COLO668 (cell line): ENCODE data around the gene TIMP2.
"Not testable (repeated sequence)": the region's sequence is repeated elsewhere in the genome, so short reads cannot be mapped to it uniquely, and the experiment has no call there.

Experiments
- DNase-seq: peaks from one replicate; lab custom pipeline; 2025; ENCODE audit not compliant: unreplicated experiment; lab: John Stamatoyannopoulos, UW

The TIMP2 gene

GRCh38 chr17:78925234-78925633, at the start of gene TIMP2:
Gene TIMP2 (minus strand): TSS chr17:78925387. CDS start chr17:78925088, 299 bp downstream.
- peak; percentile 47 for DNase-seq

GRCh38 chr17:78973792-78974520, 48.8 kb upstream of the TIMP2 start:
- DNase-seq = no peak

GRCh38 chr17:78973196-78973595, 48.0 kb upstream of the TIMP2 start:
- DNase-seq = no peak

DNA sequence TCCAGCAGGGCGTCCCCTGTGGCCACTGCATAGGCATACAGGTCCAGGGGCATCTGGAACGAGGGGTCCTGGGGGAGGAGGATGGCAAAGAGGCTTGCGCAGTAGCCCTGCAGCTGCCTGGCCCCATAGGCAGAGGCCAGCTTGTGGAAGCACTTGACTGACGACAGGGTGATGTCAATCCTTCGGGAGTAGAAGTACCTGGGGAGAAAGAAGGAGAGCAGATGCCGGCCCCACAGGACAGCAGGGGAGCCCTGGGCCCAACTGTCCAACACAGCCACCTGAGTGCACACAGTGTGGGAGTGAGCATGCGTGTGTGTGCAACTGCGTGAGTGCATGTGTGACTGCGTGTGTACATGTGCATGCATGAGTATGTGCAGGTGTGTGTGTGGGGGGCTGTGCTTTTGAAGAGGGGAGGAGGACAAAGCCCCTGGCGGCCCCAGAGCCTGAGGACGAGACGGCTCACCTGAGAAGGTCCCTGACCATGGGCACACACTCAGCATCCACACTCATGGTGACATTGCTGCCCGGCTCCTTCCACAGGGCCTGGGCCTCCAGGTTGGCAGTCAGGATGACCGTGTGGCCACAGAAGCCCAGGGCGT, 47.4 kb upstream of the TIMP2 start:
- DNase-seq = no peak

GRCh38 chr17:78971756-78972506, 46.7 kb upstream of the TIMP2 start:
- no peak for DNase-seq

DNA sequence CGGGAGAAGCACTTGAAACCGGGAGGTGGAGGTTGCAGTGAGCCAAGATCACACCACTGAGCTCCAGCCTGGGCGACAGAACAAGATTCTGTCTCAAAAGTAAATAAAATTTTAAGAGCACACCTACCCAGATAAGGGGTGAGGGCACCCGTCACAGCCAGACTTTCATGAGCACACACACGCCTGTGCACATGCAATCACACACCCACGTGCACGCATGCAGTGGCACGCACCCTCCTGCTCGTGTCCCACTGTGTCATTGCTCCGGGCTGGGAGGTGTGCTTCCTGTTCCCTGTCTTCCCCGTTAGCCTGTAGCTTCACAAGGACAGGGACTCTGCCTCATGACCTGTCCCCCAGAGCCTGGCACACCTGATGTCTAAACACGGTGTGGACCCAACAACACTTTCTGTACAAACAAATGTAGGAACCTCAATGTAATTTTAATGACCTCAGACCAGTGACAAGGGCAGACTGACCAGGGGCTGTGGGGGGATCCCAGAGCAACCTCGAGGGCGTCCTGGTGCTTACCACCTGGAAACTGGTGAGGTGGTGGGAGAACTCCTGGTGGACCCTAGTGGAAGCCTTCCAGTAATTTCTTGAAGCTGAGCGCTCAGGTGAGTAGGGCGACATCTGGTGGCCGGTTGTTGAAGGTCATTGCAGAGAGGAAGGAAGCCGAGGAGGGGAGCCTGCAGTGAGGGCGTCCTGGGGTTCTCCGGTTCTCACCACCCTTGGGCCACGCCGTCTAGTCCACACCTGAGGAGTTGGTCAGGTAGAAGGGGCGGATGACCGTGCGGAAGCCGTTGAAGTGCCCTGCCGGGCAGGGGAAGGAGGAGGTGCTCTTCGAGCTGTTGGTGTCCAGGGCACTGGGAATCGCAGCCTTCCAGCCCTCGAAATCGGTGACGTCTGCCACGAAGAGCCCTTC, 45.9 kb upstream of the TIMP2 start:
- DNase-seq = peak; percentile 64

- DNase-seq = no peak
Observed at GRCh38 chr17:78969865-78970264, 44.7 kb upstream of the TIMP2 start.

- no peak for DNase-seq
Observed at GRCh38 chr17:78967782-78968362, 42.7 kb upstream of the TIMP2 start.

GRCh38 chr17:78966910-78967600, 41.9 kb upstream of the TIMP2 start:
- no peak for DNase-seq

DNA sequence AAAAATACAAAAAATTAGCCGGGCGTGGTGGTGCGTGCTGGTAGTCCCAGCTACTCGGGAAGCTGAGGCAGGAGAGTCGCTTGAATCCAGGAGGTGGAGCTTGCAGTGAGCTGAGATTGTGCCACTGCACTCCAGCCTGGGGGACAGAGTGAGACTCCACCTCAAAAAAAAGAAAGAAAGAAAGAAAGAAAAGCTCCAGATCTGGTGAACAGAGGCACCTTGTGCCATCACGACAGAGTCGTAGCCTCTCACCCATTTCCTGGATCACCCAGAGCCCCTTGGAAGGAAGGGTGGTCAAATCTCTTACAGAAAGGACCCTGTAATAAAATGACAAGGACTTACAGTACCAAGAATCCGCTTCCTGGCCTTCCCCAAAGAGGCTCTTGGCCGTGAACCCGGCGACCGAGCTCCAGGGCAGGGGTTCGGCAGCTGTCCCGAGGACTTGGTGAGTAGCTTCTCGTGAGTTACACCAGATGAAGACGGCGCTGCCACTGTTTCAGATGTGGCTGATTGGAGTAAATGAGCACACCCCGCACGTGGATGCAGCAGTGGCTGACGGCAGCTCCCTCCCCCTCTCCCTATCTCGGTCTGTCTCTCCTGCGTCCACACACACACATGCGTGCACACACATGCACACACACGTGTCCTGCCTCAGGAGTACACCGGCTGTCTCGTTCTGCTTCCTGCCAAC, 41.1 kb upstream of the TIMP2 start:
- no peak for DNase-seq

DNA sequence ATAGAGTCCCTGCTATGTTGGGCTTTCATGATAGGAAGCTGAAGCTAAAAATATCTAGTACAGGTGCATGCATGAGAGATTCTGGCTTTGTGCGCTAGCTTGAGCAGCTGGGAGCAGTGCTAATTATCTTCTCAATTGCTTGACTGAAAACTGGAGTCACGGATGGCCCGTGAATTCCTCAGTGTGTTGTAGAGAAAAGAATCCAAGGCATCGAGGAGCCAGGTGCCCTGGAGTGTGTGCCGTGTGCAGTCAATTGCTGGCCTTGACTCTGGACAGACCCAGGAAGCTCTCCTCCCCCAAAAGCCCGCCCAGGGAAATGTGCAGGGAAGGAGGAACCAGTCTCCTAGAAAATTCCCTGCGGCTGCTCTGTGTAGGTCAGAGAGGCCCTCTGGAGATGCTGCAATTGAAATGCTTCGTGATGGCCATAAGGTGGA, 40.3 kb upstream of the TIMP2 start:
- peak; percentile 18 for DNase-seq

GRCh38 chr17:78963378-78963777, 38.2 kb upstream of the TIMP2 start:
- DNase-seq = no peak

- not testable (repeated sequence) for DNase-seq
Observed at GRCh38 chr17:78962984-78963348, 37.8 kb upstream of the TIMP2 start.

GRCh38 chr17:78962345-78962983, 37.3 kb upstream of the TIMP2 start:
- DNase-seq = no peak

DNA sequence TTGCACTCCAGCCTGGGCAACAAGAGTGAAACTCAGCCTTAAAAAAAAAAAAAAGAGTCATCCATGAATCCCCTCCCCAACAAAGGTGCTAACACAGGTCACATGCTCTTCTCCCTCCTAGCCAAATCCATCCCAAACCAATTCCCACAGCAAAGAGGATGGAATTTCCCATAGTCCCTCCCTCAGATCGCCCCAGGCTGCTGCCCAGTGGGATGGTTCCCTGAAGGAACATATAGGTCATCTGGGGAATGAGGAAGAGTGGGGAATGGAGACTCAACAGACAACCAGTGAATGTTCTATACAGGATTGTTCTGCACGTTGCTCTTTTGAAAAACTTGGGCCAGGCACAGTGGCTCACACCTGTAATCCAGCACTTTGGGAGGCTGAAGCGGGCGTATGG, 36.4 kb upstream of the TIMP2 start:
- DNase-seq = no peak

DNA sequence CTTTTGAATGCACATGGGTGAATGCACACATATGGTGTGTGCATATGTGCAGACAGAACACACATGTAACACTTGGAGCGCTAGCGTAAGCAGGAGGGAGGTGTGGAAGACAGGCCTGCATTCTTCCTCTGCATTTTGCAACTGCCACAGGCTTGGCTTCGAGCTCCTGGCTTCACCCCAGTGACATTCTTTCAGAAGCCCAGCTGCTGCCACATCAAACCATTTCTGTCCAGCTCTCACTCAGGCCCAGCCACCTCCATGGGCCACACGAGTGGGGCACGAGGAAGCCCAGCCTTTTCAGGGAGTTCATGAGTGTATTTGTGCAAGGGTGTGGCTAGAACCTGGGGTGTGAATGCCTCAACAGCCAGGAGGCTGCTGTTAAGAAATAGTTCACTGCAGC, 35.7 kb upstream of the TIMP2 start:
- no peak for DNase-seq

- DNase-seq = no peak
Observed at GRCh38 chr17:78959803-78960202, 34.6 kb upstream of the TIMP2 start.

DNA sequence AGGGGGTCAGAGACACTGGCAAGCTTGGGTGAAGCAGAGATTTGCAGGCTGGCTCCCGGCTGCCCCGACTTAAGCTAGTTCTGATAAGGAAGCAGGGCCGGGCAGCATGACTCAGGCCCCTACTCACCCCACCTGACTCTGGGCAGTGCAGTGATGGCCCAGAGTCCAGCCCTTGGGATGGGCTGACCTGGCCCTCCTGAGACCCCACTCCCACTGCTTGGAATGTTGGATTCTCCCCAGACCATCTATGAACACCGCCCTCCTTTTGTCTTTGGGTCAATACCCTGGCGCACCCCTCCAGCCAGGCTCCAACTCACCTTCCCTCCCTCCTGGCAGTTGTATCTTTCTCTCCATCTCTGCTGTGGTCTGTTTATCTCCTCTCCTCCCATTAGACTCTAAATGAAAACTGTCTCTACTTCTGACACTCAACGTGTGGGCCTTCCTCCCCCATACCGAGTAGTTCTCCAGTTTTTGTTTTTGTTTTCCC, 33.5 kb upstream of the TIMP2 start:
- DNase-seq = no peak

DNA sequence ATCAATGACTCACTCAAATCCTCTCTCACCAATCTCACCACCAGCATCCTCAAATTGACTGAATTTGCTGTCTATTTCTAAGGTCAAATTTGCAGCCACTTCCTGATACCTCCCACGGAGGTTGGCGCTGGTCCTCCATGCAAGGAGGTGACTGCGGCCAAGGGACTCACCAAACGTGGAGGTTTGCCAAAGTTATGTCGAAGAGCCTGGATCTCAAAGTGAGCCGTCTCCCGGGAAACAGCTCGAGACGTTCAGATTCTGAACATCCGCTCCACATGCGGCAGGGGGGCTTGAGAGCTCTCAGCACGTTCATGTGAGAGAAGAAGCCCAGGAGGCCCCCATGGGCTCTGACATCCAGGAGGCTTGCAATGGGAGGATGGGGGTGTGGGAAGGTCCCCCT, 31.9 kb upstream of the TIMP2 start:
- no peak for DNase-seq
